NCI-H524 treated with DMSO at 0.1 percent for 48 hours (cell line): ENCODE data around the gene THSD4.
"Not testable (repeated sequence)": the region's sequence is repeated elsewhere in the genome, so short reads cannot be mapped to it uniquely, and the experiment has no call there.

ENCODE experiments used
- DNase-seq: peaks from one replicate; lab custom pipeline; 2025; lab: John Stamatoyannopoulos, UW

THSD4 gene

GRCh38 chr15:71350622-71351378 lies 235.5 kb downstream of the THSD4 start:
- no peak for DNase-seq

- DNase-seq: no peak
Measured at GRCh38 chr15:71352125-71352524, 236.9 kb downstream of the THSD4 start.

- no peak for DNase-seq
Measured at GRCh38 chr15:71352765-71353164, 237.5 kb downstream of the THSD4 start.

- DNase-seq: no peak
Measured at GRCh38 chr15:71353171-71353570, 237.9 kb downstream of the THSD4 start.

- no peak for DNase-seq
Measured at GRCh38 chr15:71355268-71355667, 240.0 kb downstream of the THSD4 start.

- no peak for DNase-seq
Measured at GRCh38 chr15:71357321-71357732, 242.1 kb downstream of the THSD4 start.

GRCh38 chr15:71357967-71358366 lies 242.7 kb downstream of the THSD4 start:
- DNase-seq: no peak

- no peak for DNase-seq
Measured at GRCh38 chr15:71359246-71359645, 244.0 kb downstream of the THSD4 start.

GRCh38 chr15:71362556-71362955 lies 247.3 kb downstream of the THSD4 start:
- no peak for DNase-seq

GRCh38 chr15:71362987-71363968 lies 248.0 kb downstream of the THSD4 start:
- no peak for DNase-seq

GRCh38 chr15:71364117-71364584 lies 248.9 kb downstream of the THSD4 start:
- DNase-seq: no peak

- no peak for DNase-seq
Measured at GRCh38 chr15:71366522-71366921, 251.3 kb downstream of the THSD4 start.

GRCh38 chr15:71366926-71367325 lies 251.7 kb downstream of the THSD4 start:
- DNase-seq: no peak

GRCh38 chr15:71367737-71368136 lies 252.5 kb downstream of the THSD4 start:
- DNase-seq: not testable (repeated sequence)

- not testable (repeated sequence) for DNase-seq
Measured at GRCh38 chr15:71372769-71373168, 257.5 kb downstream of the THSD4 start.

- DNase-seq: no peak
Measured at GRCh38 chr15:71373917-71374316, 258.6 kb downstream of the THSD4 start.

- no peak for DNase-seq
Measured at GRCh38 chr15:71374607-71375352, 259.5 kb downstream of the THSD4 start.

- DNase-seq: no peak
Measured at GRCh38 chr15:71375934-71376333, 260.7 kb downstream of the THSD4 start.

- DNase-seq: no peak
Measured at GRCh38 chr15:71379893-71380292, 264.6 kb downstream of the THSD4 start.

GRCh38 chr15:71380345-71380744 lies 265.1 kb downstream of the THSD4 start:
- no peak for DNase-seq

GRCh38 chr15:71384501-71384900 lies 269.2 kb downstream of the THSD4 start:
- no peak for DNase-seq

- DNase-seq: no peak
Measured at GRCh38 chr15:71385026-71385425, 269.8 kb downstream of the THSD4 start.
